ENCODE measurements around the gene MICALL2.

MICALL2 gene

DNA sequence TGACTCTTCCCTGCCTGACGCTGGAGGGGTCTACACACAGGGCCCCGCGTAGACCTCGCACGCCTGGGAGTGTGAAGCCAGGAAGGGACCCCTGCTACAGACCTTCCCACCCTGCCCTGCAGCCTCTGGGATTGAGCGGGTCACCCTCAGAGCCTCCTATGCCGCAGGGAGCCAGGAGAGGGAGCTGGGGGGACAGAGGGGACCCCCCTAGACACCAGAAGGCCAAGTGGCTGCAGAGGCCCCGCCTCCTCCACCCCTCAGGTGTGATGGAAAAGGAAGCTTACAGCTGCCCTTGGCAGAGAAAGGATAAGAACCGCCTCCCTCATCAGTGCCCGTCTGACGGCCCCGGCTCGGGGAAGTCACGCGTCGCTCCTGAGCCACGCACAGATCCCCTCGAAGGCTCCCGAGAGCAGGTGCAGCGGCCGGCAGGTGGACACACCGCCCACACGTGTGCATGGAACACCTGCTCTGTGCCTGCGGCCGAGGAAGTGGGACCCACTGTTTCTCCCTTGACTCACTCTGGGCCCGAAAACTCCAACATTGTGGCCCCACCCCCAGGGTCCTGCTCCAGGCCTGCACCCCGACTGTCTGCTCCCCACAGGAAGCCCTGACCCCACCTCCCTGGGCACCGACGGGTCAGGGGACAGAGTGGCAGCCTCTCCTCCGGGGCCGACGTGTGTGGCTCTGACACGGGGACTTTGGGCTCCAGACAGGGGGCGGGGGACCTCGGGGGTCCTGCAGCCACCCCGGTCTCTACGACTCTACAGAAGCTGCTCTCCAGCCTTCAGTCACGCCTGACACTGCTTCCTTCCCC lies 73.3 kb downstream of the MICALL2 start:
- Histone ChIP-seq H4K20me1 (ENCODE audit: control insufficient read depth, insufficient read depth, low read depth, low read length) (no peaks in the 10 kb centered on the region), H3K27ac (ENCODE audit: low read depth, low read length) (no peak overlapping the region), H3K4me2 (ENCODE audit: low read length) (no peak overlapping the region), H3K4me3 (ENCODE audit: low read length) (no peak overlapping the region), H3K27me3 (ENCODE audit: control insufficient read depth, low read length) (no peaks in the 10 kb centered on the region), H3K79me2 (ENCODE audit: control insufficient read depth, low read length) (no peaks in the 10 kb centered on the region), H3K9me3 (ENCODE audit: control insufficient read depth, insufficient read depth, low read length) (no peaks in the 10 kb centered on the region), H3K9me2 (replicated peaks; ENCODE audit: control insufficient read depth, low read length) (no peaks in the 10 kb centered on the region), H3F3A (ENCODE audit: control insufficient read depth, insufficient read depth) (no peaks in the 10 kb centered on the region), H3K4me1 (ENCODE audit: control insufficient read depth, low read length) (no peaks in the 10 kb centered on the region), H3K36me3 (ENCODE audit: control insufficient read depth, low read length) (no peaks in the 10 kb centered on the region)
- no peak for TF ChIP-seq EZH2phosphoT487 (IDR thresholded peaks at IDR 0.05; ENCODE audit: borderline replicate concordance, low read length)
- TF ChIP-seq, protein P1, sequence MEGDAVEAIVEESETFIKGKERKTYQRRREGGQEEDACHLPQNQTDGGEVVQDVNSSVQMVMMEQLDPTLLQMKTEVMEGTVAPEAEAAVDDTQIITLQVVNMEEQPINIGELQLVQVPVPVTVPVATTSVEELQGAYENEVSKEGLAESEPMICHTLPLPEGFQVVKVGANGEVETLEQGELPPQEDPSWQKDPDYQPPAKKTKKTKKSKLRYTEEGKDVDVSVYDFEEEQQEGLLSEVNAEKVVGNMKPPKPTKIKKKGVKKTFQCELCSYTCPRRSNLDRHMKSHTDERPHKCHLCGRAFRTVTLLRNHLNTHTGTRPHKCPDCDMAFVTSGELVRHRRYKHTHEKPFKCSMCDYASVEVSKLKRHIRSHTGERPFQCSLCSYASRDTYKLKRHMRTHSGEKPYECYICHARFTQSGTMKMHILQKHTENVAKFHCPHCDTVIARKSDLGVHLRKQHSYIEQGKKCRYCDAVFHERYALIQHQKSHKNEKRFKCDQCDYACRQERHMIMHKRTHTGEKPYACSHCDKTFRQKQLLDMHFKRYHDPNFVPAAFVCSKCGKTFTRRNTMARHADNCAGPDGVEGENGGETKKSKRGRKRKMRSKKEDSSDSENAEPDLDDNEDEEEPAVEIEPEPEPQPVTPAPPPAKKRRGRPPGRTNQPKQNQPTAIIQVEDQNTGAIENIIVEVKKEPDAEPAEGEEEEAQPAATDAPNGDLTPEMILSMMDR (IDR thresholded peaks at IDR 0.05; ENCODE audit: low read depth, low read length, poor library complexity, severe bottlenecking) = no peak

DNA sequence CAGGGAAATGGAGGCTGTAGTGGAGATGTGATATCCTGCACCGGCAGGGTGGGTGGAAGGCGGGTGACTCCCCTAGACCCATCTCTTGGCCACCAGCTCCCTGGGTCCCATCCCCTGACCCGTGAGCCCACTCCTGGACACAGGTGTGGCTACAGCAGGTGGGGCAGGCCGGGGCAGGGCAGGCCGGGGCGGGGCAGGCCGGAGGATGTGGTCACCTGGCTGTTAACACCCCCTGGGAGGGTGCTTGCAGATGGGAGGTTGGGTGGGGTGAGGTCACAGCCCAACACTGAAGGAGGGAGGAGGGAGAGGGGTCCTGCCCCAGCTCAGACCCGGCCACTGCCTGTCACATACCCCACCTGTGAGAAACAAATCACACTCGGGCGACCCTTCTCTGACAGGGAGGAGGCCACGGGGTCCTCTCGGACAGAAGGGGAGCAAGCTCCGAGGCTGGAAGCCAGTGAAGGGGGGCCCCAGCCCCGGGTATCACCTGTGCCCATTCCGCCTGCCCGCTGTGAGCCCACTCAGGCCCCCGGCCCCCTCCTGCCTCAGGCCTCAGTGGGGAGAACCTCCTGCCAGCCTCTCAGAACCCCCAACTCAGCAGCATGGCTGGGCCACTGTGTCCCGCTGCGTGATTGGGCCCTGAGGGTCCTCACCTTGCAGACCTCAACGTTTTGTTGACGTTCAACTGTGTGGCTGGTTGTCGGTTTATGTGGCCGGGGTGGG lies 74.0 kb downstream of the MICALL2 start:
- Histone ChIP-seq H3F3A (ENCODE audit: control insufficient read depth, insufficient read depth) (no peaks in the 10 kb centered on the region), H3K27ac (ENCODE audit: low read depth, low read length) (no peak overlapping the region), H3K4me2 (ENCODE audit: low read length) (no peak overlapping the region), H3K79me2 (ENCODE audit: control insufficient read depth, low read length) (no peaks in the 10 kb centered on the region), H3K4me1 (ENCODE audit: control insufficient read depth, low read length) (no peaks in the 10 kb centered on the region), H3K9me3 (ENCODE audit: control insufficient read depth, insufficient read depth, low read length) (no peaks in the 10 kb centered on the region), H3K36me3 (ENCODE audit: control insufficient read depth, low read length) (no peaks in the 10 kb centered on the region), H3K4me3 (ENCODE audit: low read length) (no peak overlapping the region), H3K27me3 (ENCODE audit: control insufficient read depth, low read length) (no peaks in the 10 kb centered on the region), H3K9me2 (replicated peaks; ENCODE audit: control insufficient read depth, low read length) (no peaks in the 10 kb centered on the region), H4K20me1 (ENCODE audit: control insufficient read depth, insufficient read depth, low read depth, low read length) (no peaks in the 10 kb centered on the region)
- TF ChIP-seq, protein P1 (IDR thresholded peaks at IDR 0.05; ENCODE audit: low read depth, low read length, poor library complexity, severe bottlenecking) = no peak
- no peak for TF ChIP-seq EZH2phosphoT487 (IDR thresholded peaks at IDR 0.05; ENCODE audit: borderline replicate concordance, low read length)
